ENCODE data around the gene GBP3.
A peak's percentile ranks its signal among the peaks of the same experiment; 100 is the strongest.

GBP3 gene

DNA sequence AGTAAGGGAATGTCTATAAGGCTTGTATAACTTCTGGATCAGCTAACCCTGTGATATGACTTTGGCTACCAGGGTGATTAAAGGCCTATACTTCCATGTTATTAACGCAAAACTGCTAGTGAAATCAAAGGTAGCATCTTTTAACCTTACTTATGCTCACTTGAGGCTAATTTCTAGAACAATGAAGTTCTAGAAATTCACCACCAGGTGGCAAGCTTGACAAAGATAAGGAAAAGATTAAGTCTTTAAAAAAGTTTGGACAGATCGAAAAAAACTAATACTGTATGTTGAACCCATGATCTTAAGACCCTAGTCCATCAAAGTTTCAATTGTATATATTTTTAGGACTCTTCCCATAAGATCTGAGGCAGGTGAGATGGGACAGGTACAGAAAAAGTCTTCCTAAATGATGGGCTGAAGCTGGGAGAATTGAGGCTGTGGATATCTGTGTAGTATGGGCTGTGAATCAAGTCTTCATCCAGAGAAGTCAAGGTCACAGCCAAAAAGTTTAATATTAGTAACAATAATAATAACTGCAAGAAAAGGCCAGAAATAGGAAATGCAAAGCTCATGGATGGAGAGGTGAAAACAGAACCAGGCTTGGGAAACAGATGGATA is 49.0 kb downstream of the GBP3 start:
- TF ChIP-seq, protein P1, sequence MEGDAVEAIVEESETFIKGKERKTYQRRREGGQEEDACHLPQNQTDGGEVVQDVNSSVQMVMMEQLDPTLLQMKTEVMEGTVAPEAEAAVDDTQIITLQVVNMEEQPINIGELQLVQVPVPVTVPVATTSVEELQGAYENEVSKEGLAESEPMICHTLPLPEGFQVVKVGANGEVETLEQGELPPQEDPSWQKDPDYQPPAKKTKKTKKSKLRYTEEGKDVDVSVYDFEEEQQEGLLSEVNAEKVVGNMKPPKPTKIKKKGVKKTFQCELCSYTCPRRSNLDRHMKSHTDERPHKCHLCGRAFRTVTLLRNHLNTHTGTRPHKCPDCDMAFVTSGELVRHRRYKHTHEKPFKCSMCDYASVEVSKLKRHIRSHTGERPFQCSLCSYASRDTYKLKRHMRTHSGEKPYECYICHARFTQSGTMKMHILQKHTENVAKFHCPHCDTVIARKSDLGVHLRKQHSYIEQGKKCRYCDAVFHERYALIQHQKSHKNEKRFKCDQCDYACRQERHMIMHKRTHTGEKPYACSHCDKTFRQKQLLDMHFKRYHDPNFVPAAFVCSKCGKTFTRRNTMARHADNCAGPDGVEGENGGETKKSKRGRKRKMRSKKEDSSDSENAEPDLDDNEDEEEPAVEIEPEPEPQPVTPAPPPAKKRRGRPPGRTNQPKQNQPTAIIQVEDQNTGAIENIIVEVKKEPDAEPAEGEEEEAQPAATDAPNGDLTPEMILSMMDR (IDR thresholded peaks at IDR 0.05; ENCODE audit: insufficient read depth, low read depth, low read length, missing control alignments) = peak; percentile 52
- peak; percentile 58 for DNase-seq (ENCODE audit: low read depth)
- no peak overlapping the region for H3K4me3 ChIP-seq (ENCODE audit: low read length)

DNA sequence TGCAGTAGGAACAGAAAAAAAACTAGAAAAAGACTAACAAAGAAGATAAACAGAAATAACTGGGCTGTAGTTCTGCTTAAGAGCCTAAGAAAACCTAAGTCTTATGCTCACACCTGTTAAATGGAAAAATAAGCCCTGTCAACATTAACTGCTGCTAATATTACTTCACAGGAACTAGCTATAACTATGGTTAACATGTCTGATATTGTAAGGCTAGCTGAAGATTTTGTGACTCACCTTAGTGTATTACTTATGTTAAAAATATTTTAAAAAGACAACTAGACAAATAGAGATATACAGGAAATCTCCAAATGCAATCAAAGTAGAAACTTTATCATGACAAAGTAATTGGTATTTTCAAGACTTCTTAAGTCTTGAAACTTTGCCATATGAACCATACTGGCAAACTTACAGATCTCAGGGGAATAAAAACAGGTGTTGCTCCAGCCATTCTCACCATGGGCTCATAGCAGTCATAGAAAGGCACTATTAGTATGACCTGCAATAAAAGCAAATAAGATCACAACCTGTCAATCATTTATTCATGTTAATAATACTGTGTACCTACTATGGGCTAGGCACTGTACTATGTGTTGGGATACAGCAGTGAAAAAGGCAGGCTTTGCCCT is 60.9 kb downstream of the GBP3 start:
- no peak overlapping the region for H3K4me3 ChIP-seq (ENCODE audit: low read length)
- TF ChIP-seq, protein P1 (IDR thresholded peaks at IDR 0.05; ENCODE audit: insufficient read depth, low read depth, low read length, missing control alignments) = no peak
- DNase-seq (ENCODE audit: low read depth) = peak; percentile 57

DNA sequence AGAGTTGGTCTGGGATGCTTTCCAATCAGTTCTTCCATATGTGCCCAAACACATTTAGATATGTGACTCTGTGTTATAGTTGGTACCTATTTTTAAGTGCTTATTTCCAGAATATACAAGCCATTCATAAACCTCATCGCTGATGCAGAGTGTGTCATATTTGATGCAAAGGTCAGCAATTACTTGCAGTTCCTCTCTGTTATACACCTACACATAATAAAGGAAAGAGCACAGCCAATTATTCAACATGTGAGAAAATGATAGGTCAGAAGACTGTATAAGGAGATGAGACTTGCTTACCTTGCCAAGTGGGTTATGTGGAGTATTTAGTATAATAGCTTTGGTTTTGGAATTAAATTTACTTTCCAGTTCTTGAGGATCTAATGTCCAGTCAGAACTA is 61.6 kb downstream of the GBP3 start:
- H3K4me3 ChIP-seq (ENCODE audit: low read length) = no peak overlapping the region
- no peak for DNase-seq (ENCODE audit: low read depth)
- TF ChIP-seq, protein P1 (IDR thresholded peaks at IDR 0.05; ENCODE audit: insufficient read depth, low read depth, low read length, missing control alignments) = no peak
